SIG-M5 (cell line): ENCODE measurements around the gene USH1G.
"Not testable (repeated sequence)": the region's sequence is repeated elsewhere in the genome, so short reads cannot be mapped to it uniquely, and the experiment has no call there.

ENCODE experiments used
- DNase-seq: peaks from one replicate; lab custom pipeline; 2025; lab: John Stamatoyannopoulos, UW

USH1G gene

DNA sequence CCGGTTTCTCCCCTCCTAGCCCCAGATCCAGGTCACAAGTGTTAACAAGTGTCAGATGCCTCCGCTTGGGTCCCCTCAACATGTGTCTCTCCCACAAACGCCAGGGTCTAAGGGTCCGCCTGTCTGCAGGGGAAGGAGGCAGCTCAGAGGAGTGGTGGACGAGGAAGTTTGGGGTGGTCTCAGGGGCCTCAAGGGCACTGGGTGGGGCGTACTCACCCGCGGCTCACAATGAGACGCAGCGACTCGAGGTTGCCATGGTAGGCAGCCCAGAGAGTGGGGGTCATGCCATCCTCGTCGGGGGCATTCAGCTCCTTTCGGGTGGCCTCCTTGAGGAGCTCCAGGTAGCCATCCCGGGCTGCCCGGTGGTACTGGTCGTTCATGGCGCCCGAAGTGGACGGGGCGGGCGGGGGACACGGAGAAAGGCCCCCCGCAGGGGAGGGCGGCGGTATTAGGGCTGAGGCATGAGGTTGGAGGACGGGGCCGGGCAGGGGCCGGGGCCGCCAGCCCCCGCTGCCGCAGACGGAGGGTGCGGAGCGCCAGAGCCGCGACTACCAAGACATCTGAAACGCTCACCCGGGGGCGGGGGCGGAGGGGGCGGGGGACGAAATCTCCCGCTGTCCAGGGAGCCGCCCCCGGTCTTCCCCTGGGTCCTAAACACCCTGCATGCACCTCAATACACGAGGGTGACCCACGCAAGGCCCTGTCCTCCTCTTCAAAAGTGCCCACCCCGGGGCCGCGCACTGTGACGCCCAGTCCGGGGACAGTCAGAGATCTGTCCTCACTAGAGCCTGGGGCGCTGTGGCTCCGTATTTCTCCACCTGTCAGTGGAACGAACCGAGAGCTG is at the start of gene USH1G:
Gene USH1G (minus strand): TSS at position 562 of the 844 bp plus-strand sequence. CDS start 182 bp downstream, at position 380.
- DNase-seq: no peak

- no peak for DNase-seq
Measured at GRCh38 chr17:74972107-74972972, 49.3 kb upstream of the USH1G start, which contains the start of gene HID1. Gene HID1 (minus strand): TSS chr17:74972759. CDS start chr17:74972656, 103 bp downstream.

DNA sequence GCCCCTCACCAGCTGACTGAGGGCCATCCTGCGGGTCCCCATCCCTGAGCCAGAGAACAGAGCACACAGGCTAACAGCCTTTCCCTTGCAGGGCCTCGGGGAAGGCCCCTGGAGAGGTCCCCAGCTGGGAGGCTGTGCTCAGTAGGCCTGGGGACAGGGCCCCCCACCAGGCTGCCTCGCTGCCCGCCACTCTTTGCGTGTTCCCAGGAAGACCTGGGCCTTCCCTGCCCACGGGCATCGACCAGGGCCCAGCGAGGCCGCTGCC is 48.7 kb upstream of the USH1G start:
- DNase-seq: no peak

- no peak for DNase-seq
Measured at GRCh38 chr17:74971069-74971841, 48.2 kb upstream of the USH1G start.

- DNase-seq: no peak
Measured at GRCh38 chr17:74970395-74970794, 47.3 kb upstream of the USH1G start.

GRCh38 chr17:74969501-74969900 is 46.4 kb upstream of the USH1G start:
- DNase-seq: not testable (repeated sequence)

- DNase-seq: no peak
Measured at GRCh38 chr17:74968361-74968780, 45.3 kb upstream of the USH1G start.

- no peak for DNase-seq
Measured at GRCh38 chr17:74964988-74965622, 42.0 kb upstream of the USH1G start.

GRCh38 chr17:74964246-74964761 is 41.2 kb upstream of the USH1G start:
- DNase-seq: no peak

GRCh38 chr17:74963656-74964055 is 40.6 kb upstream of the USH1G start:
- DNase-seq: no peak

- DNase-seq: no peak
Measured at GRCh38 chr17:74962622-74963394, 39.8 kb upstream of the USH1G start.

- no peak for DNase-seq
Measured at GRCh38 chr17:74961657-74962350, 38.7 kb upstream of the USH1G start.

- DNase-seq: no peak
Measured at GRCh38 chr17:74960570-74961342, 37.7 kb upstream of the USH1G start.

- DNase-seq: no peak
Measured at GRCh38 chr17:74959826-74960515, 36.9 kb upstream of the USH1G start.

- DNase-seq: no peak
Measured at GRCh38 chr17:74957935-74958740, 35.1 kb upstream of the USH1G start.

- DNase-seq: no peak
Measured at GRCh38 chr17:74956093-74956492, 33.0 kb upstream of the USH1G start.

- DNase-seq: no peak
Measured at GRCh38 chr17:74954665-74955421, 31.8 kb upstream of the USH1G start.
